ENCODE data around the gene PLAAT4.

The PLAAT4 gene

DNA sequence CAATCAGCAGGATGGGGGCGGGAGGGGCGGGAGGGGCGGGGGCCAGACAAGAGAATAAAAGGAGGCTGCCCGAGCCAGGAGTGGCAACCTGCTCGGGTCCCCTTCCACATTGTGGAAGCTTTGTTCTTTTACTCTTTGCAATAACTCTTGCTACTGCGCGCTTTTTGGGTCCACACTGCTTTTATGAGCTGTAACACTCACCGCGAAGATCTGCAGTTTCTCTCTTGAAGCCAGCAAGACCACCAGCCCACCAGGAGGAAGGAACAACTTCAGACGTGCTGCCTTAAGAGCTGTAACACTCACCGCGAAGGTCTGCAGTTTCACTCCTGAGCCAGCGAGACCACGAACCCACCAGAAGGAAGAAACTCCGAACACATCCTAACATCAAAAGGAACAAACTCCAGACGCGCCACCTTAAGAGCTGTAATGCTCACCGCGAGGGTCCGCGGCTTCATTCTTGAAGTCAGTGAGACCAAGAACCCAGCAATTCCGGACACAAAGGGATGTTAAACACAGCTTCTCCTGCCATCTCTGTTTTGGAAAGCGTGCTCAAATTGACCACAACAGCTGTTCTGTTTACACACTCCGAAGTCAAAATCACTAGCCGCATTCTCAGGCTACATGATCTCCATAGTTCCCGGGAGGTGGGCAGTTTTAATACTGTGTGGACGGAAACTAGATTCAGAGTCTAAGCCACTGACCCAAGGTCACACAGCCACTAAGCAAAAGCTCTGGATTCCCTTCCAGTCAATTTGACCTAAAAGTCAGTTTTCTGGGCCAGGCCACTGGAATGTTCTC lies 14.7 kb downstream of the PLAAT4 start:
- no peak for DNase-seq (ENCODE audit: low read depth)
- TF ChIP-seq, protein P1, sequence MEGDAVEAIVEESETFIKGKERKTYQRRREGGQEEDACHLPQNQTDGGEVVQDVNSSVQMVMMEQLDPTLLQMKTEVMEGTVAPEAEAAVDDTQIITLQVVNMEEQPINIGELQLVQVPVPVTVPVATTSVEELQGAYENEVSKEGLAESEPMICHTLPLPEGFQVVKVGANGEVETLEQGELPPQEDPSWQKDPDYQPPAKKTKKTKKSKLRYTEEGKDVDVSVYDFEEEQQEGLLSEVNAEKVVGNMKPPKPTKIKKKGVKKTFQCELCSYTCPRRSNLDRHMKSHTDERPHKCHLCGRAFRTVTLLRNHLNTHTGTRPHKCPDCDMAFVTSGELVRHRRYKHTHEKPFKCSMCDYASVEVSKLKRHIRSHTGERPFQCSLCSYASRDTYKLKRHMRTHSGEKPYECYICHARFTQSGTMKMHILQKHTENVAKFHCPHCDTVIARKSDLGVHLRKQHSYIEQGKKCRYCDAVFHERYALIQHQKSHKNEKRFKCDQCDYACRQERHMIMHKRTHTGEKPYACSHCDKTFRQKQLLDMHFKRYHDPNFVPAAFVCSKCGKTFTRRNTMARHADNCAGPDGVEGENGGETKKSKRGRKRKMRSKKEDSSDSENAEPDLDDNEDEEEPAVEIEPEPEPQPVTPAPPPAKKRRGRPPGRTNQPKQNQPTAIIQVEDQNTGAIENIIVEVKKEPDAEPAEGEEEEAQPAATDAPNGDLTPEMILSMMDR (IDR thresholded peaks at IDR 0.05; ENCODE audit: control insufficient read depth, extremely low read depth, insufficient read depth) = no peak
- no peak overlapping the region for H3K4me3 ChIP-seq (ENCODE audit: low read depth, low read length)

DNA sequence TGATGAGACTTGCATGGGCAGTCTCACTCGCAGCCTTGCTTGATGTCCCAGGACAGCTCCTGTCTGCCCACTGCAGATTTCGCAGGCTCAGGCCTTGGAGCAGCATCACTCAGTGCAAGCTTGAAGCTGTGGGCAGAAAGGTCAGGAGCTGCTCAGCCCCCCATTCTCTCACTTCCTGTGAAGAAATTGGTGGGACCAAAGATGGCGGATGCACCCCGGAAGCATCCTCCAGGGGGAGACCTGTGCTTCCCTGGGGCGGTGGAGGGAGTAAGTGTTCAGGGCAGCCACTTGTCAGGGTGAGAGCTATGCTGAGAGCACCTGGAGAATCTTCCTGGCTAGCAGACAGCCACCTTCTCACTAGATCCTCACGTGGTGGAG lies 15.3 kb downstream of the PLAAT4 start:
- DNase-seq (ENCODE audit: low read depth) = no peak
- TF ChIP-seq, protein P1 (IDR thresholded peaks at IDR 0.05; ENCODE audit: control insufficient read depth, extremely low read depth, insufficient read depth) = no peak
- no peak overlapping the region for H3K4me3 ChIP-seq (ENCODE audit: low read depth, low read length)

DNA sequence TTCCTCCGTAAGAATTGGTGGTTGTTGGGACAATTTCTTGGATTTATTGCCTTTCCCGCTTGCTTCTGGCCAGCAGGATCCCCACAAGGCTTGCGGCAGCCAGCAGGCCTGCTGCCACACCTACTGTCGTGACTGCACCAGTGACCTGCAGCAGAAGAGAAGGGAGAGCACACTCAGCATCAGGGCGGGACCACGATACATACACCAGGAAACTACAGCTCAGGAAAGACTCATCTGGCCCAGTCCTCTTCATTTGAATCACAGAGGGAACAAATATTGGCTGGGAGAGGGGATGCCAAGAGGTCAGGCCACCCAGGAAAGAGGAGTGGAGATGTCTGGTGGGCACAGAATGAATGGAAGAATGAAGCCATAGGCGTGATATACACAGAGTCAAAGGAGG lies 16.3 kb downstream of the PLAAT4 start:
- no peak for DNase-seq (ENCODE audit: low read depth)
- TF ChIP-seq, protein P1 (IDR thresholded peaks at IDR 0.05; ENCODE audit: control insufficient read depth, extremely low read depth, insufficient read depth) = no peak
- H3K4me3 ChIP-seq (ENCODE audit: low read depth, low read length) = no peak overlapping the region

DNA sequence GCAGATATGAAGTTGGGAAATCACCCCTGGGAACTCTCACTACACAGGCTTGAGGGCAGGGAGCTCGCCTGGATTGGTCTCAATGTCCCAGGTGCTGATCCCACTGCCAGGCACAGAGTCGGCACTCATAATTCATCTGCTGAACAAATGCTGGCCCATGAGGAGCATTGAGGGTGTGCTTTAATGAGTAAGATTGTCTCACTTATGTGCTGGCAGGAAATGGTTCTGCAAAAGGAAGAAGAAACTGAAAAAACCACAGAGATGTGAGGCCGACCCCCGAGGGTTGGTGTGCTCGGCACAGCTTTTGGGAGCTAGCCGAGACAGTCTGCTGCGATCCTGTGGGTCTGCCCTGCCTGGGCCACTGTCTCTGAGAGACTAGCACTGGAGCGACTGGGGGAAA lies 17.2 kb downstream of the PLAAT4 start:
- no peak for DNase-seq (ENCODE audit: low read depth)
- H3K4me3 ChIP-seq (ENCODE audit: low read depth, low read length) = no peak overlapping the region
- TF ChIP-seq, protein P1 (IDR thresholded peaks at IDR 0.05; ENCODE audit: control insufficient read depth, extremely low read depth, insufficient read depth) = no peak

DNA sequence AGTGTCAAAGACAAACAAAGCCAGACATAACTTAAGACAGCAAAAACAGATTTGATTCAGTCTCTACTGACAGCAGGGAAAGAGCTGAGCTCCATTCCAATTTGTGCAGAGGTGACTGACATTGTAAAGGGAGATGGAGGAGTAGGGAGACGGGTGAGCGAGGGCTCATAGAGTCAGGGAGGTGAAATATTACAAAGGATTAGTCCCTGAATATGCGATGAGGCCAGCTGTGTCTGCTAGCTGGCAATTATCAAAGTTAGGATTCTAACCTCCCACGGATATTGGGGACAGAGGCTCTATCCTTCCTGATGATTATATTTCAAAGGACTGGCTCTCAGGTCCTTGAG lies 18.2 kb downstream of the PLAAT4 start:
- DNase-seq (ENCODE audit: low read depth) = no peak
- H3K4me3 ChIP-seq (ENCODE audit: low read depth, low read length) = no peak overlapping the region
- TF ChIP-seq, protein P1 (IDR thresholded peaks at IDR 0.05; ENCODE audit: control insufficient read depth, extremely low read depth, insufficient read depth) = no peak

DNA sequence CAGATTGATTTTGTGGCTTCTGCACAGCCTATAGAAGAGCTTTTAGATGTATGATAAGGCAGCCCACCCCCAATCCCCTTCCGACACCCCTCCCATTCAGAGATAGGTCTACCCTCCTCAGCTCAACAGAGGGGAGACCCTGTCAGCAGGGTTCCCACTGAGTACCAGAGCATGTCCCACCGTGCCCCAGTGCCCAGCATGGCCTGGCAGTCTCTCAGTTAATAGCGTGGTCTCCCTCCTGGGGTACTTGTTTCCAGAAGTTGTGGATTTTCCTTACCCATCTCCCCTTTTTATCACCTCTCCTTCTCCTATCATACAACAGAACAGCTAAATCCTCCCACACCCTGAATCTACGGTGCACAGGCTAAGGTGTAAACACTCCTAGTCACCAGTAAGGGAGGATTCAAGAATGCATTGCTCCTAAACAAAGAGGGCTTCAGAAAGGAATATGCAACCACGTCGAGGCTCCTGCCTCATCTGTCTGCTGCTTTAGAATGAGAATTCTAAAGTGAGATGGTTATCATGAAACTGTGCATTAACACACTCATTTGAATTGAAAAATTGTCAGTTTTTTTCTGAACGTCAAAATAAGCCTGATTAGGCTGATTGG lies 19.9 kb downstream of the PLAAT4 start:
- no peak for DNase-seq (ENCODE audit: low read depth)
- no peak overlapping the region for H3K4me3 ChIP-seq (ENCODE audit: low read depth, low read length)
- TF ChIP-seq, protein P1 (IDR thresholded peaks at IDR 0.05; ENCODE audit: control insufficient read depth, extremely low read depth, insufficient read depth) = no peak

DNA sequence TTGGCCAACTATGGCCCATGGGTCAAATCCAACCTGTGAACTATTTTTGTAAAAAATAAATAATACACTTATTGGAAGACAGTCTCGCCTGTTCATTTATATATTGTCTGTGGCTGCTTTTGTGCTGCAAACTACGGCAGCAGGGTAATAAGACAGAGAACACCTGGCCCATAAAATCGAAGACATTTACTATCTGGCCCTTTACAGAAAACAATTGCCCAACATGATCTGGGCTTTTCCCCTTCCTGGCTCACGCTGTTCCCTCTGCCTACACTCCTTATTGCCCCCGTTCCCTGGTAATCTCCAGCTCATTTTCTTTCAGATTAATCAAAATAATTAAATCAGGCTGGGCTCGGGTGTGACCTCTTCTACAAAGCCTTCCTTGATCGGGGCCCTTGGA lies 21.0 kb downstream of the PLAAT4 start:
- H3K4me3 ChIP-seq (ENCODE audit: low read depth, low read length) = no peak overlapping the region
- no peak for DNase-seq (ENCODE audit: low read depth)
- TF ChIP-seq, protein P1 (IDR thresholded peaks at IDR 0.05; ENCODE audit: control insufficient read depth, extremely low read depth, insufficient read depth) = no peak

Data from LNCaP clone FGC (cell line).